Prostate gland (tissue), 2 donors: ENCODE measurements around the gene BIRC6. TPM values are rescaled to one million over a fixed set of nuclear protein-coding genes. Genes with fewer than 3 reads are reported as not detected.

Experiments
- DNase-seq: peaks from one replicate; pipeline ENCODE4 v3.0.0-alpha.2; 2019; ENCODE audit warnings: low spot score
- H3K27ac ChIP-seq, 2 donors: fragments of 200-600 bp; sonication (generic); 2 replicates each; pipeline ENCODE4 v1.5.1; 2017 to 2019
- H3K27me3 ChIP-seq: fragments of 200-600 bp; sonication (generic); replicated peaks from 2 replicates; pipeline ENCODE4 v1.5.1; 2019; ENCODE audit not compliant: insufficient read depth
- H3K36me3 ChIP-seq, 2 donors: fragments of 200-600 bp; sonication (generic); 1 replicate in 1 of 2; 2 replicates in 1 of 2; pipeline versions ENCODE4 v1.5.1 to v1.8.1; 2017 to 2019
- H3K4me1 ChIP-seq: fragments of 200-600 bp; sonication (generic); replicated peaks from 2 replicates; pipeline ENCODE4 v1.5.1; 2019
- H3K4me3 ChIP-seq, 2 donors: fragments of 200-600 bp; sonication (generic); 2 replicates each; pipeline ENCODE4 v1.5.1; 2017 to 2019
- H3K9me3 ChIP-seq: fragments of 200-600 bp; sonication (generic); 2 replicates; pipeline ENCODE4 v1.5.1; 2017
- CTCF ChIP-seq, 4 experiments: fragments of 200-600 bp in 2 of 4; fragments of 450-650 bp in 2 of 4; sonication (generic) in 2 of 4; IDR thresholded peaks; 1 replicate in 3 of 4; 2 replicates in 1 of 4; pipeline ENCODE4 v1.5.1; 2016 to 2019; ENCODE audit warnings: antibody characterized with exemption in 4 of 4, mild to moderate bottlenecking in 2 of 4, moderate library complexity in 2 of 4
- POLR2A ChIP-seq: fragments of 450-650 bp; IDR thresholded peaks from one replicate; pipeline ENCODE4 v1.6.1; 2016; ENCODE audit warnings: antibody characterized with exemption, mild to moderate bottlenecking
- POLR2AphosphoS5 ChIP-seq: sonication (generic); formaldehyde crosslinking; IDR thresholded peaks from one replicate; pipeline ENCODE4 v1.6.1; 2017; ENCODE audit warnings: antibody characterized with exemption
- WGBS: methylation state at CpG from one replicate; pipeline ENCODE4 v1.1.5; 2018; 5-methylcytosine and 5-hydroxymethylcytosine counted together
- intact Hi-C: fragments of 100-400 bp; cut with DNase I; formaldehyde crosslinking; loops from one replicate; pipeline ENCODE4 v1.14.2; 2022
- total RNA-seq, 2 donors: library from RNA; depleted of rRNA; stranded (reverse); fragments of >200 nt; gene quantifications; one replicate each; pipeline ENCODE4 v1.1.0, GENCODE V29; 2016

Gene BIRC6
- total RNA-seq, 2 donors from 2014 or later: 89.6 to 113 TPM

- TF ChIP-seq POLR2AphosphoS5 (no peak), CTCF (IDR thresholded peaks at IDR 0.05) (no peak), POLR2A (no peak)
- Histone ChIP-seq H3K4me1 (no peaks in the 10 kb centered on the region), H3K36me3 (peaks cover 0 to 4% of the 10 kb centered on the region in 2 donors), H3K9me3 (no peaks in the 10 kb centered on the region), H3K27me3 (no peaks in the 10 kb centered on the region), H3K4me3 (no peak overlapping the region), H3K27ac (no peak overlapping the region)
- intact Hi-C loops: no loop called here
- WGBS: 96% methylated on average over 2 of the region's 2 CpGs
- DNase-seq: no peak
Measured at GRCh38 chr2:32386739-32387138, 29.9 kb downstream of the BIRC6 start.

GRCh38 chr2:32399221-32399620, 42.4 kb downstream of the BIRC6 start:
- no peak for TF ChIP-seq POLR2A
- no peak for TF ChIP-seq POLR2AphosphoS5
- no peak for TF ChIP-seq CTCF (IDR thresholded peaks at IDR 0.05)
- H3K27me3 ChIP-seq: no peaks in the 10 kb centered on the region
- H3K4me3 ChIP-seq: no peak overlapping the region
- H3K9me3 ChIP-seq: no peaks in the 10 kb centered on the region
- no peaks in the 10 kb centered on the region for H3K36me3 ChIP-seq
- no peaks in the 10 kb centered on the region for H3K4me1 ChIP-seq
- no peak overlapping the region for H3K27ac ChIP-seq
- DNase-seq: no peak
- intact Hi-C loops: no loop called here
- WGBS: 99% methylated on average over 5 of the region's 5 CpGs

DNA sequence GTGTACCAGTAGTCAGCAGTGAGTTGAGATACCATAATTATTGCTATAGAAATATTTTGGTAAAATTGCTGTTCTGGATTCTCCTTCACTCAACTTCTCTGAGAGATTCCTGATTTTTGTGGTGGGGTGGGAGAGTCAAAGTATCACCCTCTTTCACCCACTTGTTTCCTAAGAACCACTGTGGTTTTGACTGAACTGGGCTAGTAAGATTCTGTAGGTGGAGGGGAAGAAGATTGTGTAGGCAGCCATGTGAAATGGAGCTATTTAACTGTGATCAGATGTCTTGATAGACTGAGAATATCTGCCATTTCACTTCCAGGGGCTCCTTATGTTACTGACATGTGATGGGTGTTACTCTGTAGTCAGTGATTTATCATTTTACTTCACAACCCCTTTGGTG, 45.3 kb downstream of the BIRC6 start:
- TF ChIP-seq CTCF (IDR thresholded peaks at IDR 0.05) (no peak), POLR2A (no peak)
- Histone ChIP-seq H3K4me3 (no peak overlapping the region), H3K4me1 (no peaks in the 10 kb centered on the region), H3K27me3 (no peaks in the 10 kb centered on the region), H3K27ac (no peak overlapping the region), H3K9me3 (no peaks in the 10 kb centered on the region), H3K36me3 (no peaks in the 10 kb centered on the region)
- intact Hi-C loops: no loop called here
- no peak for DNase-seq

DNA sequence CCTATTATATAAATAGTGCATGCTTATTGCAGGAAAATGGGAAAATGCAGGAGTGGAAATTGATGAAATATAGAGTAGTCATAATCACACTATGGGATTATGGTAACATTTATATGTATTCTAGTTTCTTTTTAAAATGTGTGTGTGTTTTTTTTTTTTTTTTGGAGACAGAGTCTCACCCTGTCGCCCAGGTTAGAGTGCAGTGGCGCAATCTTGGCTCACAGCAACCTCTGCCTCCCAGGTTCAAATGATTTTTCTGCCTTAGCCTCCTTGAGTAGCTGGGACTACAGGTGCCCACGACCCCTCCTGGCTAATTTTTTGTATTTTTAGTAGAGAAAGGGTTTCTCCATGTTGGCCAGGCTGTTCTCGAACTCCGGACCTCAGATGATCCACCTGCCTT, 47.0 kb downstream of the BIRC6 start:
- H3K9me3 ChIP-seq: no peaks in the 10 kb centered on the region
- H3K4me3 ChIP-seq: no peak overlapping the region
- H3K27ac ChIP-seq: no peak overlapping the region
- H3K4me1 ChIP-seq: no peaks in the 10 kb centered on the region
- 89% methylated on average over 5 of the region's 5 CpGs for WGBS
- no peaks in the 10 kb centered on the region for H3K27me3 ChIP-seq
- TF ChIP-seq CTCF (IDR thresholded peaks at IDR 0.05): no peak
- no peak for TF ChIP-seq POLR2AphosphoS5
- no peak for TF ChIP-seq POLR2A
- intact Hi-C loops: no loop called here
- DNase-seq: no peak
- H3K36me3 ChIP-seq: no peaks in the 10 kb centered on the region

DNA sequence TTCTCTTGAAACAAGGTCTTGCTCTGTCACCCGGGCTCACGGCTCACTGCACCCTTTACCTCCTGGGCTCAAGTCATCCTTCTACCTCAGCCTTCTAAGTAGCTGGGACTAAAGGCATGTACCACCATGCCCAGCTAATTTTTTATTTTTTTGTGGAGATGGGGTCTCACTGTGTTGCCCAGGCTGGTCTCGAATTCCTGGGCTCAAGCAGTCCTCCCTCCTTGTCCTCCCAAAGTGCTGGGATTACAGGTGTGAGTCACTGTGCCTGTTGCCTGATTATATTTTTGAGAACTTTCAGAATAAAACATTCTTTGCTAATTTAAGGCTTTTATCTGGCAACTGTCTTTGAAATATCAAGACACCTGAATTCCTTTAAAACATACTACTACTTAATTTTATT, 47.9 kb downstream of the BIRC6 start:
- TF ChIP-seq CTCF (IDR thresholded peaks at IDR 0.05) (no peak), POLR2AphosphoS5 (no peak), POLR2A (no peak)
- Histone ChIP-seq H3K36me3 (no peaks in the 10 kb centered on the region), H3K27me3 (no peaks in the 10 kb centered on the region), H3K27ac (no peak overlapping the region), H3K4me1 (no peaks in the 10 kb centered on the region), H3K4me3 (no peak overlapping the region), H3K9me3 (no peaks in the 10 kb centered on the region)
- no peak for DNase-seq
- WGBS: 92% methylated on average over 3 of the region's 3 CpGs
- intact Hi-C loops: no loop called here
